ENCODE measurements around the gene PDHB.
"Not testable (repeated sequence)": the region's sequence is repeated elsewhere in the genome, so short reads cannot be mapped to it uniquely, and the experiment has no call there.

PDHB gene

GRCh38 chr3:58433400-58434167 lies at the start of gene PDHB:
Gene PDHB, minus strand, starts transcription at chr3:58433832. Its CDS starts 23 bp downstream, at chr3:58433809.
- DNase-seq (ENCODE audit: low spot score): peak; percentile 91

- DNase-seq (ENCODE audit: low spot score): no peak
Observed at GRCh38 chr3:58482917-58483636, 49.4 kb upstream of the PDHB start.

GRCh38 chr3:58480309-58480708 lies 46.7 kb upstream of the PDHB start:
- DNase-seq (ENCODE audit: low spot score): no peak

GRCh38 chr3:58478781-58479180 lies 45.1 kb upstream of the PDHB start:
- DNase-seq (ENCODE audit: low spot score): no peak

GRCh38 chr3:58474967-58475578 lies 41.4 kb upstream of the PDHB start:
- no peak for DNase-seq (ENCODE audit: low spot score)

- no peak for DNase-seq (ENCODE audit: low spot score)
Observed at GRCh38 chr3:58474348-58474911, 40.8 kb upstream of the PDHB start.

- DNase-seq (ENCODE audit: low spot score): no peak
Observed at GRCh38 chr3:58473275-58473674, 39.6 kb upstream of the PDHB start.

GRCh38 chr3:58471025-58471887 lies 37.6 kb upstream of the PDHB start:
- DNase-seq (ENCODE audit: low spot score): peak; percentile 55

GRCh38 chr3:58470363-58471024 lies 36.9 kb upstream of the PDHB start:
- DNase-seq (ENCODE audit: low spot score): no peak

- DNase-seq (ENCODE audit: low spot score): no peak
Observed at GRCh38 chr3:58469096-58469495, 35.5 kb upstream of the PDHB start.

GRCh38 chr3:58466899-58467563 lies 33.4 kb upstream of the PDHB start:
- no peak for DNase-seq (ENCODE audit: low spot score)

- DNase-seq (ENCODE audit: low spot score): no peak
Observed at GRCh38 chr3:58464866-58465265, 31.2 kb upstream of the PDHB start.

- no peak for DNase-seq (ENCODE audit: low spot score)
Observed at GRCh38 chr3:58463942-58464271, 30.3 kb upstream of the PDHB start.

GRCh38 chr3:58463181-58463941 lies 29.7 kb upstream of the PDHB start:
- peak; percentile 73 for DNase-seq (ENCODE audit: low spot score)

- DNase-seq (ENCODE audit: low spot score): peak; percentile 25
Observed at GRCh38 chr3:58462829-58463180, 29.2 kb upstream of the PDHB start.

- no peak for DNase-seq (ENCODE audit: low spot score)
Observed at GRCh38 chr3:58459160-58459559, 25.5 kb upstream of the PDHB start.

GRCh38 chr3:58452176-58452575 lies 18.5 kb upstream of the PDHB start:
- no peak for DNase-seq (ENCODE audit: low spot score)

GRCh38 chr3:58441514-58442450 lies 8.2 kb upstream of the PDHB start:
- DNase-seq (ENCODE audit: low spot score): no peak

- not testable (repeated sequence) for DNase-seq (ENCODE audit: low spot score)
Observed at GRCh38 chr3:58440996-58441355, 7.3 kb upstream of the PDHB start.

Measured in cerebellar cortex (tissue), 1 donor.